ENCODE data around the gene RGS9.
"Not testable (repeated sequence)": the region's sequence is repeated elsewhere in the genome, so short reads cannot be mapped to it uniquely, and the experiment has no call there.

Gene RGS9

GRCh38 chr17:65137021-65137939, at the start of gene RGS9:
Gene RGS9 (plus strand): TSS chr17:65137370. CDS start chr17:65137541, 171 bp downstream.
- Histone ChIP-seq H4K20me1 (no peaks in the 10 kb centered on the region), H3K36me3 (no peaks in the 10 kb centered on the region), H3K27me3 (peaks cover 16 to 27% (median 21%) of the 10 kb centered on the region in 11 experiments; a peak in 21 of 22 replicates), H3K4me2 (peak within 1 kb of the TSS; percentile 80 to 91 (median 83)), H3K4me1 (peaks cover 6 to 26% (median 19%) of the 10 kb centered on the region in 10 experiments; a peak in 19 of 20 replicates), H3K4me3 (peak within 1 kb of the TSS in 8 of 10 experiments; percentile 31 to 51 (median 40); a peak in 12 of 20 replicates), H3K27ac (no peak within 1 kb of the TSS), H3K9ac (peak within 1 kb of the TSS in 7 of 11 experiments; percentile 4 to 52 (median 25); a peak in 6 of 22 replicates), H3K9me3 (replicated peaks in 1 of 11) (no peaks in the 10 kb centered on the region)
- TF ChIP-seq Cebpa-rat (IDR thresholded peaks at IDR 0.05) = no peak

DNA sequence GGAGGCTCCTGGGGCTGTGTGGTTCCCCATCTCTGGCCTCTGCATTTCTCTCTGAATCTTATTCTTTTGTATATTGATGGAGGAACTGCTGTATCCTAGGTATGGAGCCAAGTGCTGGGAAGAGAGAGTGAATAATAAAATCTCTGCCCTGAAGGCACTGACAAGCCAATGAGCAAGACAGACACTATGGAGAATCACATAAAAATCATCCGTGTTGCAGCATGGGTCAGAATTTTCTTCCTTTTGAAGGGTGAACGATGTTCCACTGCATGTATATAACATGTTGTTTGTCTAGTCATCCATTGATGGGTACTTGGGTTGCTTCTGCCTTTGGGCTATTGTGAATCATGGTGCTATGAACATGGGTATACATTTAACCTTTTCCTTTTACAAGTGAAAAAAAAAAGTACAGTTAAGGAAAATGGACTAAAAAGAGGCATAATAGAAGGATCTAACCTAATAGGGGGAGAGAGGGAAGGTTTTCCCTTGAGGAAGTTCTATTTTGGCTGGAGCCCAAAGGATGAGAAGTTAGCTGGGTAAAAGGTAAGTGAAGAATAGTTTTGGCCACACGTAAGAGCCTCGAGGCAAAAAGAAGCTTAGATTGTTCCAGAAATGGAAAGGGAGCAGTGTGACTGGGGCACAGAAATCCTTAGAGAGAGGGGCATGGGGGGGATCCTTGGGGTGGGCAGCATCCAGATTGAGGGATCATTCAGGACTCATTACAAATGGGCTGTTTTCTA, 48.4 kb upstream of the RGS9 start:
- no peak overlapping the region for H3K9ac ChIP-seq
- H3K4me1 ChIP-seq = no peaks in the 10 kb centered on the region
- H4K20me1 ChIP-seq = no peaks in the 10 kb centered on the region
- no peaks in the 10 kb centered on the region for H3K27me3 ChIP-seq
- H3K27ac ChIP-seq = no peak overlapping the region
- H3K4me2 ChIP-seq = no peak overlapping the region
- no peak overlapping the region for H3K4me3 ChIP-seq
- no peaks in the 10 kb centered on the region for H3K9me3 ChIP-seq (replicated peaks in 1 of 11)
- H3K36me3 ChIP-seq = no peaks in the 10 kb centered on the region
- no peak for TF ChIP-seq Cebpa-rat (IDR thresholded peaks at IDR 0.05)

DNA sequence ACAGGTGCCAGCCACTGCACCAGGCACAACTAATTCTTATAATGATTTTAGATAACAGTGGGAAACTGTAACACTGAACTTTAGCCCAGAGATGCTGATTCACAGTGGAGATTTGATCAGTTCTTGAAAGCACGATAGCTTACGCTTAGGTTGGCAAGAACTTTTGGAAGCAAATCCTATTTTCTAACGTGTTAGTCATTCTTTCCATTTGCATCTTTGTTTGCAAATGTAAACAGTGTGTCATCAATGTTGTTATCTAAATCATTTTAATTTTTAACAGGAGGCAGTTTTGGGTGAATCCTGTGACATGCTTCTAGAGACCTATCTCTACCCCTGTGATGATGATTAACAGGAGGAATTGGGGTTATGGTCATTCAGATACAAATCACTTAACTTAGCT, 44.9 kb upstream of the RGS9 start:
- Histone ChIP-seq H3K27ac (no peak overlapping the region), H3K4me1 (no peaks in the 10 kb centered on the region), H3K27me3 (no peaks in the 10 kb centered on the region), H3K4me3 (no peak overlapping the region), H3K9ac (no peak overlapping the region), H3K9me3 (replicated peaks in 1 of 11) (no peaks in the 10 kb centered on the region), H3K36me3 (no peaks in the 10 kb centered on the region), H4K20me1 (no peaks in the 10 kb centered on the region), H3K4me2 (no peak overlapping the region)
- no peak for TF ChIP-seq Cebpa-rat (IDR thresholded peaks at IDR 0.05)

- H4K20me1 ChIP-seq; H3K27ac ChIP-seq; H3K36me3 ChIP-seq; H3K4me3 ChIP-seq; H3K27me3 ChIP-seq; H3K9ac ChIP-seq; H3K4me1 ChIP-seq; H3K9me3 ChIP-seq (replicated peaks in 1 of 11); H3K4me2 ChIP-seq: not testable (repeated sequence)
Observed at GRCh38 chr17:65092721-65093356, 44.3 kb upstream of the RGS9 start.

- Histone ChIP-seq H3K9ac (no peak overlapping the region), H3K4me3 (no peak overlapping the region), H3K4me1 (no peaks in the 10 kb centered on the region), H3K4me2 (no peak overlapping the region), H3K9me3 (replicated peaks in 1 of 11) (no peaks in the 10 kb centered on the region), H3K27me3 (no peaks in the 10 kb centered on the region), H3K36me3 (no peaks in the 10 kb centered on the region), H3K27ac (no peak overlapping the region), H4K20me1 (no peaks in the 10 kb centered on the region)
- no peak for TF ChIP-seq Cebpa-rat (IDR thresholded peaks at IDR 0.05)
Observed at GRCh38 chr17:65093930-65094329, 43.2 kb upstream of the RGS9 start.

- Histone ChIP-seq H3K27me3 (no peaks in the 10 kb centered on the region), H3K4me1 (peaks cover 6 to 13% (median 10%) of the 10 kb centered on the region in 10 experiments), H3K36me3 (no peaks in the 10 kb centered on the region), H3K9me3 (replicated peaks in 1 of 11) (no peaks in the 10 kb centered on the region), H3K4me3 (no peak overlapping the region), H3K27ac (no peak overlapping the region), H3K4me2 (no peak overlapping the region), H3K9ac (no peak overlapping the region), H4K20me1 (no peaks in the 10 kb centered on the region)
- no peak for TF ChIP-seq Cebpa-rat (IDR thresholded peaks at IDR 0.05)
Observed at GRCh38 chr17:65095465-65095864, 41.7 kb upstream of the RGS9 start.

- H3K4me1 ChIP-seq = peaks cover 6 to 21% (median 12%) of the 10 kb centered on the region in 10 experiments
- not testable (repeated sequence) for H3K9ac ChIP-seq; H3K27ac ChIP-seq; H3K4me2 ChIP-seq; H3K36me3 ChIP-seq; H4K20me1 ChIP-seq; H3K9me3 ChIP-seq (replicated peaks in 1 of 11); H3K4me3 ChIP-seq; H3K27me3 ChIP-seq
Observed at GRCh38 chr17:65096382-65096781, 40.8 kb upstream of the RGS9 start.

- H3K4me2 ChIP-seq = no peak overlapping the region
- H3K4me3 ChIP-seq = no peak overlapping the region
- no peak overlapping the region for H3K9ac ChIP-seq
- H3K9me3 ChIP-seq (replicated peaks in 1 of 11) = no peaks in the 10 kb centered on the region
- peaks cover 6 to 22% (median 12%) of the 10 kb centered on the region in 10 experiments for H3K4me1 ChIP-seq
- no peaks in the 10 kb centered on the region for H4K20me1 ChIP-seq
- H3K27me3 ChIP-seq = no peaks in the 10 kb centered on the region
- H3K27ac ChIP-seq = no peak overlapping the region
- no peak for TF ChIP-seq Cebpa-rat (IDR thresholded peaks at IDR 0.05)
- H3K36me3 ChIP-seq = no peaks in the 10 kb centered on the region
Observed at GRCh38 chr17:65097110-65097509, 40.1 kb upstream of the RGS9 start.

GRCh38 chr17:65099475-65099874, 37.7 kb upstream of the RGS9 start:
- Histone ChIP-seq H3K36me3 (no peaks in the 10 kb centered on the region), H3K4me1 (peaks cover 6 to 22% (median 12%) of the 10 kb centered on the region in 10 experiments), H3K27me3 (no peaks in the 10 kb centered on the region), H3K9ac (no peak overlapping the region), H4K20me1 (no peaks in the 10 kb centered on the region), H3K4me3 (no peak overlapping the region), H3K4me2 (peak overlapping the region in 6 of 11 experiments; percentile 53 to 88 (median 72); a peak in 8 of 22 replicates), H3K9me3 (replicated peaks in 1 of 11) (no peaks in the 10 kb centered on the region), H3K27ac (no peak overlapping the region)
- no peak for TF ChIP-seq Cebpa-rat (IDR thresholded peaks at IDR 0.05)
